GM19372 (cell line): ENCODE results near the gene SLC2A9.

Experiments used
- ATAC-seq: cut with Tn5 transposase; IDR thresholded peaks from one replicate; pipeline ENCODE4 v1.9.1; 2021; ENCODE audit warnings: mild to moderate bottlenecking, low read depth, moderate library complexity; ENCODE audit not compliant: unreplicated experiment

Gene SLC2A9

GRCh38 chr4:9899306-9900055 is 121.8 kb downstream of the SLC2A9 start:
- ATAC-seq, result no peak

- no peak for ATAC-seq
Measured at GRCh38 chr4:9898596-9899305, 122.5 kb downstream of the SLC2A9 start.

GRCh38 chr4:9895333-9895705 is 126.0 kb downstream of the SLC2A9 start:
- ATAC-seq, result no peak

- no peak for ATAC-seq
Measured at GRCh38 chr4:9894644-9895332, 126.5 kb downstream of the SLC2A9 start.

GRCh38 chr4:9893329-9894108 is 127.8 kb downstream of the SLC2A9 start:
- ATAC-seq, result no peak

GRCh38 chr4:9891740-9892139 is 129.6 kb downstream of the SLC2A9 start:
- no peak for ATAC-seq

GRCh38 chr4:9891056-9891455 is 130.2 kb downstream of the SLC2A9 start:
- ATAC-seq, result no peak

- no peak for ATAC-seq
Measured at GRCh38 chr4:9889306-9889705, 132.0 kb downstream of the SLC2A9 start.

GRCh38 chr4:9885958-9886357 is 135.3 kb downstream of the SLC2A9 start:
- no peak for ATAC-seq

- no peak for ATAC-seq
Measured at GRCh38 chr4:9880406-9881197, 140.7 kb downstream of the SLC2A9 start.

- no peak for ATAC-seq
Measured at GRCh38 chr4:9877123-9877522, 144.2 kb downstream of the SLC2A9 start.

- ATAC-seq, result no peak
Measured at GRCh38 chr4:9875516-9875915, 145.8 kb downstream of the SLC2A9 start.

GRCh38 chr4:9874385-9874784 is 146.9 kb downstream of the SLC2A9 start:
- ATAC-seq, result no peak

GRCh38 chr4:9870165-9870790 is 151.0 kb downstream of the SLC2A9 start:
- no peak for ATAC-seq

GRCh38 chr4:9867751-9868425 is 153.4 kb downstream of the SLC2A9 start:
- no peak for ATAC-seq

GRCh38 chr4:9866931-9867330 is 154.4 kb downstream of the SLC2A9 start:
- ATAC-seq, result no peak

- no peak for ATAC-seq
Measured at GRCh38 chr4:9861561-9861960, 159.7 kb downstream of the SLC2A9 start.

GRCh38 chr4:9859810-9860209 is 161.5 kb downstream of the SLC2A9 start:
- ATAC-seq, result no peak

- no peak for ATAC-seq
Measured at GRCh38 chr4:9849538-9849920, 171.8 kb downstream of the SLC2A9 start.
